ENCODE measurements around the gene NCOA5. TPM values are rescaled to one million over a fixed set of nuclear protein-coding genes. Genes with fewer than 3 reads are reported as not detected.
A peak's percentile ranks its signal among the peaks of the same experiment; 100 is the strongest.
"Not testable (repeated sequence)": the region's sequence is repeated elsewhere in the genome, so short reads cannot be mapped to it uniquely, and the experiment has no call there.

NCOA5 gene
- total and polyA plus RNA-seq, 3 donors from 2014 or later: 55.6 to 66.2 (median 64.0) TPM

- intact Hi-C loops (cut with DNase I; ENCODE audit: low total_unique reads): no loop called here
- H3K4me3 ChIP-seq: no peak overlapping the region
- H3K36me3 ChIP-seq (ENCODE audit: low read depth, missing control alignments): no peaks in the 10 kb centered on the region
- no peaks in the 10 kb centered on the region for H3K9me3 ChIP-seq
- no peaks in the 10 kb centered on the region for H3K27me3 ChIP-seq
- TF ChIP-seq POLR2A (IDR thresholded peaks at IDR 0.05) (no peak), CTCF (IDR thresholded peaks at IDR 0.05) (no peak)
- 73 to 80% methylated on average over 5 of the region's 5 CpGs for WGBS, 2 donors
- no peaks in the 10 kb centered on the region for H3K4me1 ChIP-seq
- no peak for DNase-seq
- no peak overlapping the region for H3K27ac ChIP-seq
Observed at GRCh38 chr20:46100988-46101387, 11.2 kb upstream of the NCOA5 start.

DNA sequence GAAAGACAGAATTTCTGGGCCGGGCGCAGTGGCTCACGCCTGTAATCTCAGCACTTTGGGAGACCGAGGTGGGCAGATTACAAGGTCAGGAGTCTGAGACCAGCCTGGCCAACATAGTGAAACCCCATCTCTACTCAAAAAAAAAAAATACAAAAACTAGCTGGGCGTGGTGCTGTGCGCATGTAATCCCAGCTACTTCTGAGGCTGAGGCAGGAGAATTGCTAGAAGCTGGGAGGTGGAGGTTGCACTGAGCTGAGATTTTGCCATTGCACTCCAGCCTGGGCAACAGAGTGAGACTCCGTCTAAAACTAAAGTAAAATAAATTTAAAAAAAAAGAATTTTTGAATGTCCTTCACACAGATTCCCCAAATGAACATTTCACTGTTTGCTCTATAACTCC is 10.7 kb upstream of the NCOA5 start:
- H3K4me1 ChIP-seq; H3K27ac ChIP-seq; DNase-seq; H3K36me3 ChIP-seq (ENCODE audit: low read depth, missing control alignments); H3K9me3 ChIP-seq; H3K4me3 ChIP-seq; H3K27me3 ChIP-seq; intact Hi-C loops (cut with DNase I; ENCODE audit: low total_unique reads): not testable (repeated sequence)
- WGBS, 2 donors: 52 to 63% methylated on average over 7 of the region's 7 CpGs

DNA sequence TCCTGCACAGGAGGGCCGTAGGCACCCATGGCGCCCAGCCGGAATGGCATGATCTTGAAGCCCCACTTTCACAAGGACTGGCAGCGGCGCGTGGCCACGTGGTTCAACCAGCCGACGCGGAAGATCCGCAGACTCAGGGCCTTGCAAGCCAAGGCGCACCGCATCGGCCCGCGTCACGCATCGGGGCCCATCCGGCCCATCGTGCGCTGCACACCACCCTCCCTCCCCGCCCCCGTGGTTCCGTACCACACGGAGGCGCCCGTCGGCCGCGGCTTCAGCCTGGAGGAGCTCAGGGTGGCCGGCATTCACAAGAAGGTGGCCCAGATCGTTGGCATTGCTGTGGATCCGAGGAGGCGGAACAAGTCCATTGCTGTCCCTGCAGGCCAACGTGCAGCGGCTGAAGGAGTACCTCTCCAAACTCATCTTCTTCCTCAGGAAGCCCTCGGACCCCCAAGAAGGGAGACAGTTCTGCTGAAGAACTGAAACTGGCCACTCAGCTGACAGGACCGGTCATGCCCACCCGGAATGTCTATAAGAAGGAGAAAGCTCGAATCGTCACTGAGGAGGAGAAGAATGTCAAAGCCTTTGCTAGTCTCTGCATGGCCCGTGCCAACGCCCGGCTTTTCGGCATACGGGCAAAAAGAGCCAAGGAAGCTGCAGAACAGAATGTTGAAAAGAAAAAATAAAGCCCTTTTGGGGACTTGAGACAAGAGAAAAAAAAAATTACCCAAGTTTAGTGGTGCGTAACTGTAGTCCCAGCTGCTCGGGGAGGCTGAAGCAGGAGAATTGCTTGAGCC is 9.9 kb upstream of the NCOA5 start:
- H3K4me1 ChIP-seq: no peaks in the 10 kb centered on the region
- no peaks in the 10 kb centered on the region for H3K36me3 ChIP-seq (ENCODE audit: low read depth, missing control alignments)
- no peak overlapping the region for H3K27ac ChIP-seq
- H3K4me3 ChIP-seq: peak overlapping the region in 1 of 2 donors; percentile 15
- WGBS, 2 donors: 30 to 31% methylated on average over 32 to 48 of the region's 48 CpGs
- intact Hi-C loops (cut with DNase I; ENCODE audit: low total_unique reads): no loop called here
- no peak for TF ChIP-seq POLR2A (IDR thresholded peaks at IDR 0.05)
- no peak for TF ChIP-seq CTCF (IDR thresholded peaks at IDR 0.05)
- peak; percentile 32 for DNase-seq
- H3K9me3 ChIP-seq: no peaks in the 10 kb centered on the region
- no peaks in the 10 kb centered on the region for H3K27me3 ChIP-seq

DNA sequence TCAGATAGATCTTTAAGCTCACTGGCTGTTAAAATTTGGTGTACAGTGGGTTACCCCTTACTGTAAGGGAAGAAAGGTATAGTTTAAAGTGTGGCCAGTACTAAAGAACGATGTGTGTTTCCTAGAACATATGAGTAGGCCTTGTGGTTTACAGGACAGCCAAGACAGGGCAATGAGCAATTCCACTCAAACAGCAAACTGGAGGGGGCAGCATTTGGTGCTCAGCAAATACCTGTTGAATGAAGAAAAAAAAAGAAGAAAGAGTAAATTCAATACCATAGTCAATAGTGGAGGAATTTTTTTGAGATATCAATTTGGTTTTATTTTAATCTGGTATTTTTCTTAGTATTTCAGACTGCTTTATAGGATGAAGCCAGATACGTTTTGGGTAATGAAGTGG is 3.8 kb upstream of the NCOA5 start:
- WGBS, 2 donors: 72 to 80% methylated on average over 2 of the region's 2 CpGs
- TF ChIP-seq CTCF (IDR thresholded peaks at IDR 0.05) (no peak), POLR2A (IDR thresholded peaks at IDR 0.05) (no peak)
- Histone ChIP-seq H3K4me1 (peaks cover 6% of the 10 kb centered on the region), H3K4me3 (no peak overlapping the region), H3K27ac (no peak overlapping the region), H3K36me3 (ENCODE audit: low read depth, missing control alignments) (no peaks in the 10 kb centered on the region), H3K9me3 (no peaks in the 10 kb centered on the region), H3K27me3 (no peaks in the 10 kb centered on the region)
- intact Hi-C loops (cut with DNase I; ENCODE audit: low total_unique reads): no loop called here
- no peak for DNase-seq

- DNase-seq: peak; percentile 59
- H3K36me3 ChIP-seq (ENCODE audit: low read depth, missing control alignments); H3K9me3 ChIP-seq: not testable (repeated sequence)
Observed at GRCh38 chr20:46091622-46092535, 2.1 kb upstream of the NCOA5 start.

More at GRCh38 chr20:46091622-46092535, 2.1 kb upstream of the NCOA5 start:
- WGBS, 2 donors: 73 to 85% methylated on average over 27 to 50 of the region's 52 CpGs
- peaks cover 14% of the 10 kb centered on the region for H3K4me1 ChIP-seq
- H3K27me3 ChIP-seq; intact Hi-C loops (cut with DNase I; ENCODE audit: low total_unique reads); H3K27ac ChIP-seq: not testable (repeated sequence)
- peak overlapping the region; percentile 31 to 36 for H3K4me3 ChIP-seq
